HG03066 (cell line): ENCODE measurements around the gene IGSF9.

ENCODE experiments used
- ATAC-seq: cut with Tn5 transposase; IDR thresholded peaks from one replicate; pipeline ENCODE4 v1.9.1; 2021; ENCODE audit warnings: low read depth; ENCODE audit not compliant: unreplicated experiment

IGSF9 gene

GRCh38 chr1:159935305-159935704 is 10.1 kb downstream of the IGSF9 start:
- ATAC-seq = no peak

- ATAC-seq = no peak
Observed at GRCh38 chr1:159934136-159935039, 11.0 kb downstream of the IGSF9 start.

GRCh38 chr1:159933347-159933746 is 12.1 kb downstream of the IGSF9 start:
- no peak for ATAC-seq

GRCh38 chr1:159932296-159933285 is 12.8 kb downstream of the IGSF9 start:
- ATAC-seq = no peak

- no peak for ATAC-seq
Observed at GRCh38 chr1:159931795-159932173, 13.6 kb downstream of the IGSF9 start.

- no peak for ATAC-seq
Observed at GRCh38 chr1:159931101-159931794, 14.2 kb downstream of the IGSF9 start.

- ATAC-seq = no peak
Observed at GRCh38 chr1:159930634-159931033, 14.8 kb downstream of the IGSF9 start.

GRCh38 chr1:159930216-159930615 is 15.2 kb downstream of the IGSF9 start:
- ATAC-seq = no peak

- no peak for ATAC-seq
Observed at GRCh38 chr1:159929155-159930051, 16.0 kb downstream of the IGSF9 start.

GRCh38 chr1:159928491-159929050 is 16.8 kb downstream of the IGSF9 start:
- ATAC-seq = no peak

- ATAC-seq = no peak
Observed at GRCh38 chr1:159927849-159928431, 17.5 kb downstream of the IGSF9 start.

GRCh38 chr1:159927211-159927848 is 18.1 kb downstream of the IGSF9 start:
- ATAC-seq = no peak

- ATAC-seq = peak; percentile 0
Observed at GRCh38 chr1:159925719-159926078, 19.7 kb downstream of the IGSF9 start.

GRCh38 chr1:159924791-159925718 is 20.4 kb downstream of the IGSF9 start, which contains the start of gene TAGLN2:
TAGLN2 (minus strand) TSS chr1:159925507; CDS start chr1:159920509, 4,998 bp downstream.
- ATAC-seq = peak; percentile 52

- ATAC-seq = no peak
Observed at GRCh38 chr1:159924025-159924790, 21.2 kb downstream of the IGSF9 start.

GRCh38 chr1:159923203-159924024 is 22.0 kb downstream of the IGSF9 start:
- ATAC-seq = peak; percentile 35
